Muscle layer of colon (tissue), 2 donors: ENCODE results near the gene OOSP1.

Experiments
- H3K27ac ChIP-seq: one replicate; pipeline ENCODE4 v1.7.0; 2013; ENCODE audit warnings: low read depth, mild to moderate bottlenecking, low read length, moderate library complexity
- H3K27me3 ChIP-seq, 2 donors: one replicate each; pipeline ENCODE4 v1.7.0; 2013; ENCODE audit warnings: low read length in 2 of 2, mild to moderate bottlenecking in 2 of 2; ENCODE audit not compliant: insufficient read depth in 2 of 2, control insufficient read depth in 1 of 2
- H3K36me3 ChIP-seq: one replicate; pipeline ENCODE4 v1.7.0; 2013; ENCODE audit warnings: mild to moderate bottlenecking, low read length; ENCODE audit not compliant: insufficient read depth
- H3K4me1 ChIP-seq: one replicate; pipeline ENCODE4 v1.7.0; 2013; ENCODE audit warnings: mild to moderate bottlenecking, low read length; ENCODE audit not compliant: insufficient read depth
- H3K4me3 ChIP-seq, 2 donors: one replicate each; pipeline ENCODE4 v1.7.0; 2013; ENCODE audit warnings: low read length in 2 of 2, low read depth in 1 of 2, mild to moderate bottlenecking in 1 of 2, moderate library complexity in 1 of 2
- H3K9ac ChIP-seq: one replicate; pipeline ENCODE4 v1.7.0; 2013; ENCODE audit warnings: low read length
- H3K9me3 ChIP-seq: one replicate; pipeline ENCODE4 v1.7.0; 2013; ENCODE audit warnings: mild to moderate bottlenecking, low read length
- donor health status: abdominal sarcoma.
- donor health status: Adenocarcinoma of cecum.

OOSP1 gene

GRCh38 chr11:59997800-59998199 lies 59.6 kb downstream of the OOSP1 start:
- Histone ChIP-seq H3K27me3 (no peaks in the 10 kb centered on the region), H3K9me3 (no peaks in the 10 kb centered on the region), H3K27ac (no peak overlapping the region), H3K4me3 (no peak overlapping the region), H3K4me1 (no peaks in the 10 kb centered on the region), H3K36me3 (no peaks in the 10 kb centered on the region), H3K9ac (no peak overlapping the region)

- Histone ChIP-seq H3K9ac (no peak overlapping the region), H3K27ac (no peak overlapping the region), H3K27me3 (no peaks in the 10 kb centered on the region), H3K9me3 (no peaks in the 10 kb centered on the region), H3K36me3 (no peaks in the 10 kb centered on the region), H3K4me1 (no peaks in the 10 kb centered on the region), H3K4me3 (no peak overlapping the region)
Observed at GRCh38 chr11:59999691-60000090, 61.5 kb downstream of the OOSP1 start.

GRCh38 chr11:60003729-60004128 lies 65.5 kb downstream of the OOSP1 start:
- H3K4me1 ChIP-seq: no peaks in the 10 kb centered on the region
- no peaks in the 10 kb centered on the region for H3K36me3 ChIP-seq
- H3K27me3 ChIP-seq: no peaks in the 10 kb centered on the region
- H3K9ac ChIP-seq: no peak overlapping the region
- no peak overlapping the region for H3K4me3 ChIP-seq
- H3K9me3 ChIP-seq: no peaks in the 10 kb centered on the region
- H3K27ac ChIP-seq: no peak overlapping the region

- Histone ChIP-seq H3K9me3 (no peaks in the 10 kb centered on the region), H3K27ac (no peak overlapping the region), H3K4me3 (no peak overlapping the region), H3K4me1 (no peaks in the 10 kb centered on the region), H3K27me3 (no peaks in the 10 kb centered on the region), H3K9ac (no peak overlapping the region), H3K36me3 (no peaks in the 10 kb centered on the region)
Observed at GRCh38 chr11:60005360-60005759, 67.1 kb downstream of the OOSP1 start.
